ENCODE measurements around the gene TEN1.
"Not testable (repeated sequence)": the region's sequence is repeated elsewhere in the genome, so short reads cannot be mapped to it uniquely, and the experiment has no call there.

Gene TEN1

GRCh38 chr17:75945211-75945610, 33.8 kb upstream of the TEN1 start:
- Histone ChIP-seq H3K27me3 (replicated peaks; ENCODE audit: control insufficient read depth, insufficient read depth, low read length, poor library complexity, severe bottlenecking) (no peaks in the 10 kb centered on the region), H3K4me1 (ENCODE audit: control insufficient read depth, insufficient read depth, low read length, poor library complexity, severe bottlenecking) (no peaks in the 10 kb centered on the region), H3K27ac (ENCODE audit: insufficient read depth, low read length, poor library complexity, severe bottlenecking) (no peak overlapping the region), H3K36me3 (ENCODE audit: control insufficient read depth, insufficient read depth, low read length) (peaks cover 26% of the 10 kb centered on the region), H3K9me3 (ENCODE audit: control insufficient read depth, low read length) (no peaks in the 10 kb centered on the region), H3K4me3 (ENCODE audit: insufficient read depth, low read depth, low read length, poor library complexity, severe bottlenecking) (no peak overlapping the region)
- DNase-seq, result no peak

- Histone ChIP-seq H3K27ac (ENCODE audit: insufficient read depth, low read length, poor library complexity, severe bottlenecking) (no peak overlapping the region), H3K27me3 (replicated peaks; ENCODE audit: control insufficient read depth, insufficient read depth, low read length, poor library complexity, severe bottlenecking) (no peaks in the 10 kb centered on the region), H3K36me3 (ENCODE audit: control insufficient read depth, insufficient read depth, low read length) (peaks cover 62% of the 10 kb centered on the region), H3K4me1 (ENCODE audit: control insufficient read depth, insufficient read depth, low read length, poor library complexity, severe bottlenecking) (no peaks in the 10 kb centered on the region), H3K9me3 (ENCODE audit: control insufficient read depth, low read length) (no peaks in the 10 kb centered on the region), H3K4me3 (ENCODE audit: insufficient read depth, low read depth, low read length, poor library complexity, severe bottlenecking) (no peak overlapping the region)
- no peak for DNase-seq
Measured at GRCh38 chr17:75950421-75950820, 28.6 kb upstream of the TEN1 start.

DNA sequence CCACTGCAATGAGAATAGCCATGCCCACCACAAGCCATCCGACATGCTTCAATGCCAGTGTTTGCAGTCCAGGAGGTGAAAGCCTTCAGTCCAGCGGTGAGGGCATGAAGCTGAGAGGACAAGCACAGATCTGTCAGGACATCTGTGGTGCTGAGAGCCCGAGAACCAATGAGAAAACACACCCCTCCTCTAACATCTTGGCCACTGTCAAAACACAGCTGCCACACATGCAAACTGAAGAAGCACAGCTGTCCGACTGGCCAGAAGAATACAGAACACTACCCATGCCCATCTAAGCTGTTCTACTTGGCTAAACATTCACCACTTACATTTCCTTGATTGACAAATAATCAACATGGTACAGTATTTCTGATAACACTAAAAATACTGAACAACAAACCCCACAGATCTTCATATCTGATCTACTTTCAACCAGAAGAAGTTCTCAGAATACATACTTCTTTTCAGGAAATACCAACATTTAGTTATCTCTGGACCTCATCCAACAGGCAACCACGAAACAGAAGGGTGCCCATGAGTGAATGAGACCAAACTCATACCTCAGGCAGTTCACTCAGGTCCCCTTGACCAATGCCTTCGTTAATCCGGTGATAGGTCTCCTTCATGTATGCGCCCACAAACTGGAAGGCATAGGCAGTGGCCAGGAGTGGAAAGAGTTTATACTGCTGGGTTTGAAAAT, 28.0 kb upstream of the TEN1 start:
- Histone ChIP-seq H3K4me1 (ENCODE audit: control insufficient read depth, insufficient read depth, low read length, poor library complexity, severe bottlenecking) (no peaks in the 10 kb centered on the region), H3K4me3 (ENCODE audit: insufficient read depth, low read depth, low read length, poor library complexity, severe bottlenecking) (no peak overlapping the region), H3K36me3 (ENCODE audit: control insufficient read depth, insufficient read depth, low read length) (peaks cover 67% of the 10 kb centered on the region), H3K27ac (ENCODE audit: insufficient read depth, low read length, poor library complexity, severe bottlenecking) (no peak overlapping the region), H3K9me3 (ENCODE audit: control insufficient read depth, low read length) (no peaks in the 10 kb centered on the region), H3K27me3 (replicated peaks; ENCODE audit: control insufficient read depth, insufficient read depth, low read length, poor library complexity, severe bottlenecking) (no peaks in the 10 kb centered on the region)
- DNase-seq, result no peak

GRCh38 chr17:75959051-75959838, 19.8 kb upstream of the TEN1 start:
- no peaks in the 10 kb centered on the region for H3K4me1 ChIP-seq (ENCODE audit: control insufficient read depth, insufficient read depth, low read length, poor library complexity, severe bottlenecking)
- no peak for DNase-seq
- H3K36me3 ChIP-seq (ENCODE audit: control insufficient read depth, insufficient read depth, low read length), result peaks cover 10% of the 10 kb centered on the region
- H3K9me3 ChIP-seq (ENCODE audit: control insufficient read depth, low read length), result no peaks in the 10 kb centered on the region
- H3K27ac ChIP-seq (ENCODE audit: insufficient read depth, low read length, poor library complexity, severe bottlenecking), result no peak overlapping the region
- no peak overlapping the region for H3K4me3 ChIP-seq (ENCODE audit: insufficient read depth, low read depth, low read length, poor library complexity, severe bottlenecking)
- no peaks in the 10 kb centered on the region for H3K27me3 ChIP-seq (replicated peaks; ENCODE audit: control insufficient read depth, insufficient read depth, low read length, poor library complexity, severe bottlenecking)

- Histone ChIP-seq H3K27ac (ENCODE audit: insufficient read depth, low read length, poor library complexity, severe bottlenecking) (no peak overlapping the region), H3K4me3 (ENCODE audit: insufficient read depth, low read depth, low read length, poor library complexity, severe bottlenecking) (no peak overlapping the region), H3K27me3 (replicated peaks; ENCODE audit: control insufficient read depth, insufficient read depth, low read length, poor library complexity, severe bottlenecking) (no peaks in the 10 kb centered on the region), H3K36me3 (ENCODE audit: control insufficient read depth, insufficient read depth, low read length) (peaks cover 10% of the 10 kb centered on the region), H3K4me1 (ENCODE audit: control insufficient read depth, insufficient read depth, low read length, poor library complexity, severe bottlenecking) (no peaks in the 10 kb centered on the region), H3K9me3 (ENCODE audit: control insufficient read depth, low read length) (no peaks in the 10 kb centered on the region)
- DNase-seq, result no peak
Measured at GRCh38 chr17:75959839-75960511, 19.1 kb upstream of the TEN1 start.

- Histone ChIP-seq H3K36me3 (ENCODE audit: control insufficient read depth, insufficient read depth, low read length) (no peaks in the 10 kb centered on the region), H3K27ac (ENCODE audit: insufficient read depth, low read length, poor library complexity, severe bottlenecking) (no peak overlapping the region), H3K4me3 (ENCODE audit: insufficient read depth, low read depth, low read length, poor library complexity, severe bottlenecking) (no peak overlapping the region), H3K9me3 (ENCODE audit: control insufficient read depth, low read length) (no peaks in the 10 kb centered on the region), H3K4me1 (ENCODE audit: control insufficient read depth, insufficient read depth, low read length, poor library complexity, severe bottlenecking) (no peaks in the 10 kb centered on the region), H3K27me3 (replicated peaks; ENCODE audit: control insufficient read depth, insufficient read depth, low read length, poor library complexity, severe bottlenecking) (no peaks in the 10 kb centered on the region)
- DNase-seq, result no peak
Measured at GRCh38 chr17:75965468-75965867, 13.6 kb upstream of the TEN1 start.

GRCh38 chr17:75969044-75969443, 10.0 kb upstream of the TEN1 start:
- not testable (repeated sequence) for H3K9me3 ChIP-seq (ENCODE audit: control insufficient read depth, low read length); H3K4me3 ChIP-seq (ENCODE audit: insufficient read depth, low read depth, low read length, poor library complexity, severe bottlenecking); DNase-seq; H3K27me3 ChIP-seq (replicated peaks; ENCODE audit: control insufficient read depth, insufficient read depth, low read length, poor library complexity, severe bottlenecking); H3K27ac ChIP-seq (ENCODE audit: insufficient read depth, low read length, poor library complexity, severe bottlenecking); H3K4me1 ChIP-seq (ENCODE audit: control insufficient read depth, insufficient read depth, low read length, poor library complexity, severe bottlenecking); H3K36me3 ChIP-seq (ENCODE audit: control insufficient read depth, insufficient read depth, low read length)

DNA sequence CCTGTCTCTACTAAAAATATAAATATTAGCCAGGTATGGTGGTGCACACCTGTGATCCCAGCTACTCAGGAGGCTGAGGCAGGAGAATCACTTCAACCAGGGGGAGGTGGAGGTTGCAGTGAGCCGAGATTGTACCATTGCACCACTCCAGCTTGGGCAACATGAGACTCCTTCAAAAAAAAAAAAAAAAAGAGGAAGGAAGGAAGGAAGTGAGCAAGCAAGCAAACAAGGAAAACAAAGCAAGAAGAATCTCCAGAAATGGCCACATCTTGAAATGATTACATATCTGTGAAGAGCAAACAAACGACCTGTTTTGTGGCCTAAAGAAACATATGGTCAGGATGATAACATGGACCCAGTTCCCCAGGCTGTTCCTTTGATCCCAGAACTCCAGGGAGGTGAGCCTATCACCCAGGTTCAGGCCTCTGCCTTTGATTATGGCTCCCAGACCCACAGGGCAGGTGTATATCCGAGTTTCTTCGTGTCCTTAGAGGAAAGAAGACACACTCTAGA, 9.0 kb upstream of the TEN1 start:
- Histone ChIP-seq H3K9me3 (ENCODE audit: control insufficient read depth, low read length) (no peaks in the 10 kb centered on the region), H3K36me3 (ENCODE audit: control insufficient read depth, insufficient read depth, low read length) (no peaks in the 10 kb centered on the region), H3K4me1 (ENCODE audit: control insufficient read depth, insufficient read depth, low read length, poor library complexity, severe bottlenecking) (no peaks in the 10 kb centered on the region), H3K27ac (ENCODE audit: insufficient read depth, low read length, poor library complexity, severe bottlenecking) (no peak overlapping the region), H3K27me3 (replicated peaks; ENCODE audit: control insufficient read depth, insufficient read depth, low read length, poor library complexity, severe bottlenecking) (no peaks in the 10 kb centered on the region), H3K4me3 (ENCODE audit: insufficient read depth, low read depth, low read length, poor library complexity, severe bottlenecking) (no peak overlapping the region)
- no peak for DNase-seq

DNA sequence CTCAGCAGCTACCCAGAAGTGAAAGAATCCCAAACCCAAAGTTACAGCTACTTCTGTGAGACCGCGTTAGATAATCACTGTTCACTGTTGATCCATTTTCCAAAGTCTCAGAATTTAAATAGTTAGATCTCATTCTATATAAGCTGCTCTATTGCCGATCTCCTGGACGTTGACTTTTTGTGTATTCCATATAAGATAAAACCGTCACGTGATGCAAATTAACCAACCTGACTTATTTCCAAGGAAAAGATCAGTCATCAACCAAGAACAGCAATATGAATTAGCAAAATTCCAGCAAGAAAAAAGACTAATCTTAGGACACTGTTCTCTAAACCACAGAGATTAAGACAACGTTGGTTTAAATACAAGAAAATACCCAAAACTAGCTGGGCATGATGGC, 8.4 kb upstream of the TEN1 start:
- no peak for DNase-seq
- H3K4me1 ChIP-seq (ENCODE audit: control insufficient read depth, insufficient read depth, low read length, poor library complexity, severe bottlenecking), result no peaks in the 10 kb centered on the region
- no peak overlapping the region for H3K4me3 ChIP-seq (ENCODE audit: insufficient read depth, low read depth, low read length, poor library complexity, severe bottlenecking)
- no peaks in the 10 kb centered on the region for H3K9me3 ChIP-seq (ENCODE audit: control insufficient read depth, low read length)
- no peaks in the 10 kb centered on the region for H3K27me3 ChIP-seq (replicated peaks; ENCODE audit: control insufficient read depth, insufficient read depth, low read length, poor library complexity, severe bottlenecking)
- no peaks in the 10 kb centered on the region for H3K36me3 ChIP-seq (ENCODE audit: control insufficient read depth, insufficient read depth, low read length)
- no peak overlapping the region for H3K27ac ChIP-seq (ENCODE audit: insufficient read depth, low read length, poor library complexity, severe bottlenecking)

GRCh38 chr17:75975187-75975586, 3.9 kb upstream of the TEN1 start:
- DNase-seq; H3K9me3 ChIP-seq (ENCODE audit: control insufficient read depth, low read length); H3K4me3 ChIP-seq (ENCODE audit: insufficient read depth, low read depth, low read length, poor library complexity, severe bottlenecking); H3K27ac ChIP-seq (ENCODE audit: insufficient read depth, low read length, poor library complexity, severe bottlenecking); H3K27me3 ChIP-seq (replicated peaks; ENCODE audit: control insufficient read depth, insufficient read depth, low read length, poor library complexity, severe bottlenecking); H3K36me3 ChIP-seq (ENCODE audit: control insufficient read depth, insufficient read depth, low read length): not testable (repeated sequence)
- peaks cover 11% of the 10 kb centered on the region for H3K4me1 ChIP-seq (ENCODE audit: control insufficient read depth, insufficient read depth, low read length, poor library complexity, severe bottlenecking)

Measured in effector memory CD4-positive, alpha-beta T cell (primary cell).